HepG2 (cell line): ENCODE measurements around the gene EVL.
A peak's percentile ranks its signal among the peaks of the same experiment; 100 is the strongest.

Experiments used
- CTCF ChIP-seq: sonication (generic); formaldehyde crosslinking; IDR thresholded peaks from 2 replicates; pipeline ENCODE4 v1.5.0; 2020; ENCODE audit warnings: mild to moderate bottlenecking, missing genetic modification reagents, moderate library complexity
- TBX3 ChIP-seq: fragments of 450-650 bp; IDR thresholded peaks from 2 replicates; pipeline ENCODE4 v1.6.1; 2017; ENCODE audit warnings: antibody characterized with exemption, mild to moderate bottlenecking, inconsistent platforms, borderline replicate concordance
- ZNF501 ChIP-seq: sonication (generic); formaldehyde crosslinking; IDR thresholded peaks from 2 replicates; pipeline ENCODE4 v1.5.1; 2020; ENCODE audit warnings: mild to moderate bottlenecking, moderate library complexity, missing genetic modification reagents
- TF ChIP-seq, protein P1 (sequence below): sonication (generic); formaldehyde crosslinking; IDR thresholded peaks from 2 replicates; pipeline ENCODE4 v1.4.0; 2020; ENCODE audit warnings: missing genetic modification reagents

GRCh38 chr14:100144996-100145646 lies 79.9 kb downstream of the EVL start:
- TF ChIP-seq CTCF (CRISPR knock-in tag) (peak; percentile 25; the same call in 1 of the 2 replicates), TBX3 (no peak), ZNF501 (CRISPR knock-in tag) (no peak)
- TF ChIP-seq, protein P1, sequence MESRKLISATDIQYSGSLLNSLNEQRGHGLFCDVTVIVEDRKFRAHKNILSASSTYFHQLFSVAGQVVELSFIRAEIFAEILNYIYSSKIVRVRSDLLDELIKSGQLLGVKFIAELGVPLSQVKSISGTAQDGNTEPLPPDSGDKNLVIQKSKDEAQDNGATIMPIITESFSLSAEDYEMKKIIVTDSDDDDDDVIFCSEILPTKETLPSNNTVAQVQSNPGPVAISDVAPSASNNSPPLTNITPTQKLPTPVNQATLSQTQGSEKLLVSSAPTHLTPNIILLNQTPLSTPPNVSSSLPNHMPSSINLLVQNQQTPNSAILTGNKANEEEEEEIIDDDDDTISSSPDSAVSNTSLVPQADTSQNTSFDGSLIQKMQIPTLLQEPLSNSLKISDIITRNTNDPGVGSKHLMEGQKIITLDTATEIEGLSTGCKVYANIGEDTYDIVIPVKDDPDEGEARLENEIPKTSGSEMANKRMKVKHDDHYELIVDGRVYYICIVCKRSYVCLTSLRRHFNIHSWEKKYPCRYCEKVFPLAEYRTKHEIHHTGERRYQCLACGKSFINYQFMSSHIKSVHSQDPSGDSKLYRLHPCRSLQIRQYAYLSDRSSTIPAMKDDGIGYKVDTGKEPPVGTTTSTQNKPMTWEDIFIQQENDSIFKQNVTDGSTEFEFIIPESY: peak; percentile 58; the same call in 1 of the 2 replicates
